Right lung (tissue), 10 donors: Measurements from ENCODE around the gene FYB1. TPM values are rescaled to one million over a fixed set of nuclear protein-coding genes. Genes with fewer than 3 reads are reported as not detected.
"Not testable (repeated sequence)": the region's sequence is repeated elsewhere in the genome, so short reads cannot be mapped to it uniquely, and the experiment has no call there.

Experiments
- DNase-seq, 2 donors: peaks; one replicate each; pipeline ENCODE4 v3.0.0-alpha.2; 2013
- long read RNA-seq, 8 donors: transcript quantifications; one replicate each; lab custom pipeline, GENCODE V29; 2026
- polyA plus RNA-seq, 5 donors: library from polyadenylated mRNA; unstranded; fragments of 120-200 nt; gene quantifications; one replicate each; pipeline versions ENCODE4 v1.2.1 to v1.2.3, GENCODE V29; 2013; ENCODE audit warnings: inconsistent platforms in 1 of 5, low replicate concordance in 1 of 5; ENCODE audit not compliant: insufficient read length in 5 of 5, insufficient read depth in 1 of 5

Gene FYB1
- 1 to 10 TPM; 2.2 to 5.2 (median 3.9) TPM for polyA plus RNA-seq
- long read RNA-seq, donor 1, partial matches to known transcripts = 0 of 2 reads
- long read RNA-seq, donor 1, other reads (novel, unspliced or antisense) = 0 of 2 reads
- long read RNA-seq, donor 2 = 0 reads
- long read RNA-seq, donor 3, partial matches to known transcripts = 0 of 1 reads
- long read RNA-seq, donor 3, other reads (novel, unspliced or antisense) = 0 of 1 reads
- long read RNA-seq, donor 4 = 0 reads
- long read RNA-seq, donor 5, partial matches to known transcripts = 0 of 1 reads
- long read RNA-seq, donor 5, other reads (novel, unspliced or antisense) = 0 of 1 reads
- long read RNA-seq, donor 6, partial matches to known transcripts = 0 of 2 reads
- long read RNA-seq, donor 6, other reads (novel, unspliced or antisense) = 0 of 2 reads
- long read RNA-seq, donor 7, partial matches to known transcripts = 0 of 1 reads
- long read RNA-seq, donor 7, other reads (novel, unspliced or antisense) = 0 of 1 reads
- long read RNA-seq, donor 8 = 0 reads

- no peak for DNase-seq
Observed at GRCh38 chr5:39219437-39219836, at the start of gene FYB1. Gene FYB1, minus strand, starts transcription at chr5:39219563. Its CDS starts 16,603 bp downstream, at chr5:39202960.

GRCh38 chr5:39267186-39267585 lies 47.8 kb upstream of the FYB1 start:
- peak; percentile 8 to 23 for DNase-seq

GRCh38 chr5:39266442-39266841 lies 47.1 kb upstream of the FYB1 start:
- no peak for DNase-seq

- no peak for DNase-seq
Observed at GRCh38 chr5:39264528-39264927, 45.2 kb upstream of the FYB1 start.

GRCh38 chr5:39262981-39263380 lies 43.6 kb upstream of the FYB1 start:
- DNase-seq = no peak

GRCh38 chr5:39260095-39260494 lies 40.7 kb upstream of the FYB1 start:
- no peak for DNase-seq

GRCh38 chr5:39257554-39257953 lies 38.2 kb upstream of the FYB1 start:
- no peak for DNase-seq

GRCh38 chr5:39256477-39257235 lies 37.3 kb upstream of the FYB1 start:
- DNase-seq = no peak

- DNase-seq = no peak
Observed at GRCh38 chr5:39255406-39255805, 36.0 kb upstream of the FYB1 start.

- no peak for DNase-seq
Observed at GRCh38 chr5:39254671-39255070, 35.3 kb upstream of the FYB1 start.

GRCh38 chr5:39253196-39253595 lies 33.8 kb upstream of the FYB1 start:
- no peak for DNase-seq

GRCh38 chr5:39249564-39250274 lies 30.4 kb upstream of the FYB1 start:
- no peak for DNase-seq

- DNase-seq = no peak
Observed at GRCh38 chr5:39249069-39249468, 29.7 kb upstream of the FYB1 start.

GRCh38 chr5:39240750-39241149 lies 21.4 kb upstream of the FYB1 start:
- no peak for DNase-seq

GRCh38 chr5:39238366-39239105 lies 19.2 kb upstream of the FYB1 start:
- no peak for DNase-seq

GRCh38 chr5:39236718-39237117 lies 17.4 kb upstream of the FYB1 start:
- DNase-seq = no peak

- DNase-seq = no peak
Observed at GRCh38 chr5:39235648-39236047, 16.3 kb upstream of the FYB1 start.

- not testable (repeated sequence) for DNase-seq
Observed at GRCh38 chr5:39234494-39234893, 15.1 kb upstream of the FYB1 start.

- no peak for DNase-seq
Observed at GRCh38 chr5:39233783-39234182, 14.4 kb upstream of the FYB1 start.

GRCh38 chr5:39231705-39232525 lies 12.6 kb upstream of the FYB1 start:
- no peak for DNase-seq
